Fibroblast of mammary gland (primary cell): ENCODE results near the gene GPER1.

Experiments used
- DNase-seq: peaks from one replicate; pipeline ENCODE4 v3.0.0-alpha.2; 2010; ENCODE audit warnings: low read depth
- H3K4me3 ChIP-seq: 2 replicates; pipeline ENCODE4 v1.5.1; 2011; ENCODE audit warnings: low read depth, mild to moderate bottlenecking, low read length, moderate library complexity; ENCODE audit not compliant: control insufficient read depth
- CTCF ChIP-seq: conservative IDR thresholded peaks from 2 replicates; pipeline ENCODE4 v1.5.1; 2011; ENCODE audit warnings: low read depth, low read length, inconsistent platforms; ENCODE audit not compliant: control insufficient read depth, insufficient read depth

Gene GPER1

GRCh38 chr7:1099637-1100036 lies 11.7 kb downstream of the GPER1 start:
- no peak for DNase-seq
- no peak for TF ChIP-seq CTCF
- H3K4me3 ChIP-seq, result no peak overlapping the region

- H3K4me3 ChIP-seq, result no peak overlapping the region
- TF ChIP-seq CTCF, result no peak
- DNase-seq, result no peak
These were observed 12.5 kb downstream of the GPER1 start for GRCh38 chr7:1100386-1100785.

- TF ChIP-seq CTCF, result no peak
- no peak overlapping the region for H3K4me3 ChIP-seq
- no peak for DNase-seq
These were observed 13.1 kb downstream of the GPER1 start for GRCh38 chr7:1100834-1101562.

- DNase-seq, result no peak
- no peak overlapping the region for H3K4me3 ChIP-seq
- TF ChIP-seq CTCF, result no peak
These were observed 13.9 kb downstream of the GPER1 start for GRCh38 chr7:1101563-1102431.

GRCh38 chr7:1103009-1103788 lies 15.3 kb downstream of the GPER1 start:
- H3K4me3 ChIP-seq, result no peak overlapping the region
- TF ChIP-seq CTCF, result no peak
- no peak for DNase-seq

GRCh38 chr7:1103789-1104515 lies 16.0 kb downstream of the GPER1 start:
- DNase-seq, result no peak
- no peak overlapping the region for H3K4me3 ChIP-seq
- no peak for TF ChIP-seq CTCF
